ENCODE data around the gene SCN7A.
"Not testable (repeated sequence)": the region's sequence is repeated elsewhere in the genome, so short reads cannot be mapped to it uniquely, and the experiment has no call there.

SCN7A gene

DNA sequence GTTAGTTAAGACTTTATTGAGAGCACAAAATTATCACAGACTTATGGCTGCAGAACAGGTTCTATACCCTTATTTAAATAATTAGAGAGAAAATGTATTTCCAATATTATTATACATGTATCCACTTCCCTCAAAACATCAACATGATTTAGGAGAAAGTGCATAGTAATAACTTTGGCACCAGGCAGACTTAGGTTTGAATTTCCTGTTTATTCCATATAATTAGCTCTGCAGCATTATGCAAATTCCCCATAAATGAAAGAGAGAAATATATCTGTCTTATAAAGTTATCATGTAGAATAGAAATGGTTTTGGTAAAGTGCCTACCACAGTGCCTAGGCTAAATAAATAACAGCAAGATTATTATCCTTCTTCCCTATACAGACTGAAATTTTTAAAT lies 133.6 kb downstream of the SCN7A start:
- no peak for DNase-seq (ENCODE audit: low read depth)

- not testable (repeated sequence) for DNase-seq (ENCODE audit: low read depth)
Observed at GRCh38 chr2:166357950-166358321, 136.1 kb downstream of the SCN7A start.

DNA sequence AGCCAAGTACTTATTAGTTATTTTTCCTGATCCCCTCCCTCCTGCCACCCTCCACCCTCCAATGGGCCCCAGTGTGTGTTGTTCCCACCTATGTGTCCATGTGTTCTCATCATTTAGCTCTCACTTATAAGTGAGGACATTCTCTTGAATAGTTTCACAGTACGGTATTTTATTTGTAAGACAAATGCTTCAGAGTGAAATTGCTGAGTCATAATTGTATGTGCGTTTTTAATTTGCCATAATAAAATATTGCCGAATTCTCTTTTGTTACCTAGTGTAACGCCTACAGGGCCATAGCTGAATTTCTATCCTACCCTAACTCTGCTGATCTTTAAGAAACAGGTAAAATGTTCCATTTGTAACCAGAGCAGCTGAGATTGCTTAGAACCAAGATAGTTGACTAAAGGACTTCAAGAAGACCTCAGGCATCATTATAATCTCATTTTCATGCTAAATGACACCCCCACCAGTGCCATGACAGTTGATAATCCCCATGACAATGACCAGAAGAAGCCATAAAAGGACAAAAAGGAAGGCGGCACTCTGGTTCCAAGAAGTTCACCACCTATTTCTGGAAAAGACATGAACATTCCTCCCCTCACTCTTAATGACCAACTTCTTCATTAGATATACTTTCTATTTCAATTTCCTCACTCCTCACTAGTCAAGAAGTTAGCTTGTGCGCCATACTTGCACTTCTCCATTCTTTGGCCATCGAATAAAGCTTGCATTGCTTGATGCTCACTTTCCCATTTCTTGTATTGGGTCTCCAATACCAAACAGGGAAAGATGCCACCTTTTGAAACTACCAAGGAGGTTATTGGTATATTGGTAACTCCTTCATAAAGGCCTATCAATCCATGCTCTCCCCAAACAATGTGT lies 136.7 kb downstream of the SCN7A start:
- no peak for DNase-seq (ENCODE audit: low read depth)

Data from T follicular helper cell (primary cell).